H1 (cell line): ENCODE measurements around the gene NAT8L. TPM values are rescaled to one million over a fixed set of nuclear protein-coding genes. Genes with fewer than 3 reads are reported as not detected.

ENCODE experiments used
- CTCF ChIA-PET: fragments of 300-600 bp; sonication (Branson Sonifier 250); formaldehyde crosslinking; loops from one replicate; lab custom pipeline; 2021; ENCODE audit not compliant: partially characterized antibody; lab: Charles Lee
- POLR2A ChIA-PET: fragments of 300-600 bp; sonication (Branson Sonifier 250); formaldehyde crosslinking; loops from one replicate; lab custom pipeline; 2021; ENCODE audit warnings: inconsistent platforms; ENCODE audit not compliant: partially characterized antibody; lab: Charles Lee
- DNase-seq, 2 experiments: peaks; one replicate each; pipeline versions ENCODE4 v3.0.0 to v3.0.0-alpha.2; 2010 to 2022; ENCODE audit warnings: low spot score in 2 of 2, low read depth in 1 of 2, mixed read lengths in 1 of 2
- FAIRE-seq: peaks from 2 replicates; lab custom pipeline; 2011; peaks lifted over from hg19 to GRCh38; lab: Jason Lieb, UNC
- H2AFZ ChIP-seq: 2 replicates; pipeline ENCODE4 v1.8.1; 2012; ENCODE audit warnings: low read length, inconsistent platforms
- H2AK5ac ChIP-seq: 2 replicates; pipeline ENCODE4 v1.6.1; 2013; ENCODE audit warnings: low read depth, low read length
- H2BK120ac ChIP-seq: replicated peaks from 2 replicates; pipeline ENCODE3; 2013; ENCODE audit warnings: low read depth, low read length, inconsistent platforms
- H2BK12ac ChIP-seq: 2 replicates; pipeline ENCODE4 v1.6.1; 2013; ENCODE audit warnings: low read depth, low read length
- H2BK15ac ChIP-seq: 2 replicates; pipeline ENCODE4 v1.6.1; 2013; ENCODE audit warnings: low read length
- H2BK20ac ChIP-seq: 2 replicates; pipeline ENCODE4 v1.6.1; 2013; ENCODE audit warnings: low read length
- H2BK5ac ChIP-seq: 2 replicates; pipeline ENCODE4 v1.6.1; 2013; ENCODE audit warnings: low read depth, low read length
- H3K14ac ChIP-seq: 2 replicates; pipeline ENCODE4 v1.6.1; 2013; ENCODE audit warnings: inconsistent platforms; ENCODE audit not compliant: insufficient read length
- H3K18ac ChIP-seq: 2 replicates; pipeline ENCODE4 v1.6.1; 2013; ENCODE audit warnings: low read length; ENCODE audit errors: extremely low read depth
- H3K23ac ChIP-seq: 2 replicates; pipeline ENCODE4 v1.6.1; 2013; ENCODE audit warnings: inconsistent platforms; ENCODE audit not compliant: insufficient read length
- H3K23me2 ChIP-seq: 2 replicates; pipeline ENCODE4 v1.6.1; 2013; ENCODE audit warnings: low read depth, low read length
- H3K27ac ChIP-seq: 2 replicates; pipeline ENCODE4 v1.6.1; 2011; ENCODE audit warnings: low read depth, low read length, inconsistent platforms
- H3K27me3 ChIP-seq, 4 experiments: replicated peaks in 1 of 4; 1 replicate in 1 of 4; 2 replicates in 3 of 4; pipeline versions ENCODE4 v1.6.1 to v1.8.1; 2011 to 2013; ENCODE audit warnings: low read length in 3 of 4, mild to moderate bottlenecking in 3 of 4, inconsistent platforms in 2 of 4, mixed read lengths in 2 of 4, moderate library complexity in 1 of 4; ENCODE audit not compliant: control insufficient read depth in 3 of 4, insufficient read depth in 3 of 4; ENCODE audit errors: extremely low read depth in 1 of 4
- H3K36me3 ChIP-seq, 4 experiments: 2 replicates each; pipeline versions ENCODE4 v1.6.1 to v1.8.1; 2011 to 2013; ENCODE audit warnings: mild to moderate bottlenecking in 4 of 4, low read length in 3 of 4, moderate library complexity in 2 of 4, control low read depth in 1 of 4, inconsistent platforms in 1 of 4; ENCODE audit not compliant: insufficient read depth in 4 of 4, control insufficient read depth in 2 of 4
- H3K4ac ChIP-seq: replicated peaks from 2 replicates; pipeline ENCODE3; 2013; ENCODE audit warnings: low read length, low read depth, mixed read lengths, inconsistent platforms; ENCODE audit not compliant: insufficient read length
- H3K4me1 ChIP-seq, 4 experiments: replicated peaks in 1 of 4; 1 replicate in 1 of 4; 2 replicates in 3 of 4; pipeline versions ENCODE4 v1.6.1 to v1.8.1; 2011 to 2013; ENCODE audit warnings: low read length in 3 of 4, inconsistent platforms in 2 of 4, mixed read lengths in 1 of 4; ENCODE audit not compliant: insufficient read depth in 4 of 4, control insufficient read depth in 3 of 4
- H3K4me2 ChIP-seq, 2 experiments: 2 replicates each; pipeline versions ENCODE4 v1.6.1 to v1.8.1; 2011 to 2013; ENCODE audit warnings: low read depth in 2 of 2, low read length in 2 of 2, control low read depth in 1 of 2, inconsistent platforms in 1 of 2, mild to moderate bottlenecking in 1 of 2; ENCODE audit not compliant: insufficient read depth in 1 of 2
- H3K4me3 ChIP-seq, 4 experiments: fragments of 200-600, 300-600 bp in 1 of 4; sonication (generic), shearing (Covaris generic), sonication (Bioruptor Twin) in 1 of 4; 2 replicates each; pipeline versions ENCODE4 v1.5.1 to v1.8.1; 2011 to 2016; ENCODE audit warnings: low read length in 4 of 4, low read depth in 3 of 4, control low read depth in 2 of 4, inconsistent platforms in 2 of 4, mild to moderate bottlenecking in 2 of 4, mixed read lengths in 1 of 4, moderate library complexity in 1 of 4; ENCODE audit not compliant: insufficient read depth in 2 of 4; ENCODE audit errors: extremely low read depth in 1 of 4
- H3K56ac ChIP-seq: replicated peaks from 2 replicates; pipeline ENCODE3; 2013; ENCODE audit warnings: low read depth, mild to moderate bottlenecking, mixed read lengths, low read length, inconsistent platforms; ENCODE audit not compliant: insufficient read length
- H3K79me1 ChIP-seq: 2 replicates; pipeline ENCODE4 v1.6.1; 2013; ENCODE audit warnings: low read depth, low read length, control low read depth
- H3K79me2 ChIP-seq, 2 experiments: 2 replicates each; pipeline versions ENCODE4 v1.6.1 to v1.8.1; 2012 to 2013; ENCODE audit warnings: low read length in 2 of 2, mild to moderate bottlenecking in 2 of 2, inconsistent platforms in 1 of 2; ENCODE audit not compliant: insufficient read depth in 2 of 2, control insufficient read depth in 1 of 2
- H3K9ac ChIP-seq, 4 experiments: replicated peaks in 1 of 4; 1 replicate in 1 of 4; 2 replicates in 3 of 4; pipeline versions ENCODE4 v1.6.1 to v1.8.1; 2011 to 2013; ENCODE audit warnings: low read depth in 3 of 4, low read length in 3 of 4, control low read depth in 2 of 4, mild to moderate bottlenecking in 2 of 4, moderate library complexity in 2 of 4, inconsistent platforms in 1 of 4; ENCODE audit errors: extremely low read depth in 1 of 4
- H3K9me3 ChIP-seq, 2 experiments: 2 replicates each; pipeline versions ENCODE4 v1.6.1 to v1.8.1; 2012 to 2013; ENCODE audit warnings: mild to moderate bottlenecking in 2 of 2, moderate library complexity in 2 of 2, control low read depth in 1 of 2, inconsistent platforms in 1 of 2, low read depth in 1 of 2, low read length in 1 of 2, mixed read lengths in 1 of 2; ENCODE audit not compliant: insufficient read depth in 2 of 2
- H4K20me1 ChIP-seq, 2 experiments: replicated peaks in 1 of 2; 2 replicates each; pipeline versions ENCODE3 to v1.8.1; 2011 to 2013; ENCODE audit warnings: inconsistent platforms in 2 of 2, low read length in 2 of 2, mild to moderate bottlenecking in 1 of 2; ENCODE audit not compliant: insufficient read depth in 2 of 2, control insufficient read depth in 1 of 2
- H4K5ac ChIP-seq: 2 replicates; pipeline ENCODE4 v1.6.1; 2013; ENCODE audit warnings: low read length, low read depth, mixed read lengths, inconsistent platforms; ENCODE audit not compliant: insufficient read length
- H4K8ac ChIP-seq: 2 replicates; pipeline ENCODE4 v1.8.0; 2013; ENCODE audit warnings: mild to moderate bottlenecking, moderate library complexity, low read length, inconsistent platforms; ENCODE audit not compliant: insufficient read depth; ENCODE audit errors: extremely low read depth
- H4K91ac ChIP-seq: replicated peaks from 2 replicates; pipeline ENCODE3; 2013; ENCODE audit warnings: low read length, mixed read lengths, inconsistent platforms; ENCODE audit not compliant: insufficient read length
- ATF2 ChIP-seq: IDR thresholded peaks from 2 replicates; pipeline ENCODE4 v1.6.1; 2012; ENCODE audit warnings: low read length, inconsistent platforms
- ATF3 ChIP-seq: IDR thresholded peaks from 2 replicates; pipeline ENCODE4 v1.6.1; 2011; ENCODE audit warnings: low read depth, mild to moderate bottlenecking, low read length; ENCODE audit not compliant: insufficient read depth
- CBX5 ChIP-seq: fragments of 300-800, 300-1000 bp; sonication (generic); IDR thresholded peaks from 2 replicates; pipeline ENCODE4 v1.7.1; 2016; ENCODE audit warnings: antibody characterized with exemption, low read length, low read depth
- FOSL1 ChIP-seq: IDR thresholded peaks from 2 replicates; pipeline ENCODE4 v1.6.1; 2011; ENCODE audit warnings: mild to moderate bottlenecking, low read depth, low read length, moderate library complexity; ENCODE audit not compliant: insufficient read depth
- KDM4A ChIP-seq: IDR thresholded peaks from one replicate; pipeline ENCODE4 v1.7.1; 2012; ENCODE audit warnings: low read depth, mild to moderate bottlenecking, moderate library complexity, low read length, inconsistent platforms; ENCODE audit not compliant: severe bottlenecking
- POU5F1 ChIP-seq: IDR thresholded peaks from 2 replicates; pipeline ENCODE4 v1.6.1; 2011; ENCODE audit warnings: low read depth, mild to moderate bottlenecking, low read length, moderate library complexity
- SAP30 ChIP-seq: fragments of 300-600 bp; sonication (generic); IDR thresholded peaks from 2 replicates; pipeline ENCODE4 v1.7.1; 2012; ENCODE audit warnings: low read length, moderate library complexity, mild to moderate bottlenecking, inconsistent platforms; ENCODE audit not compliant: insufficient read depth, insufficient replicate concordance
- TAF7 ChIP-seq: optimal IDR thresholded peaks from 2 replicates; pipeline ENCODE3; 2011; ENCODE audit warnings: low read depth, mild to moderate bottlenecking, inconsistent platforms, low read length, moderate library complexity, borderline replicate concordance
- WGBS, 2 experiments: shearing (Covaris generic) in 1 of 2; methylation state at CpG; one replicate each; pipeline versions ENCODE4 v1.1.6 to v1.1.7; 2013 to 2015; ENCODE audit warnings: low lambda C conversion rate in 2 of 2, mixed read lengths in 2 of 2, inconsistent platforms in 1 of 2, low coverage in 1 of 2, missing lambda C conversion rate in 1 of 2; ENCODE audit not compliant: insufficient replicate concordance in 2 of 2, insufficient coverage in 1 of 2, insufficient read length in 1 of 2; ENCODE audit errors: extremely low coverage in 1 of 2, missing lambda C conversion rate in 1 of 2; 5-methylcytosine and 5-hydroxymethylcytosine counted together
- polyA plus RNA-seq, 7 experiments: library from polyadenylated mRNA; depleted of rRNA in 3 of 7; stranded (reverse) in 5 of 7; unstranded in 2 of 7; fragments of >200 nt in 5 of 7; fragments of 200-250 nt in 2 of 7; gene quantifications; 1 replicate in 5 of 7; 2 replicates in 1 of 7; 4 replicates in 1 of 7; pipeline versions ENCODE4 v1.2.1 to v1.2.3, GENCODE V29; 2011 to 2013; ENCODE audit warnings: missing spikeins in 2 of 7, mixed read lengths in 2 of 7
- total RNA-seq: library from RNA; stranded (reverse); fragmentation: NEBNext Ultra II Directional; extraction: Animal tissue kit (Norgen Biotek cat#: 25700); gene quantifications from 2 replicates; pipeline ENCODE4 v1.2.1, GENCODE V29; 2021

NAT8L gene
- total and polyA plus RNA-seq, 2 of the 8 experiments (the other 6 are each of a cell fraction or from before 2014, with no cell fraction given) = 10.8 TPM

- Histone ChIP-seq H3K79me1 (no peaks in the 10 kb centered on the region), H3K9ac (no peak overlapping the region), H4K8ac (no peak overlapping the region), H2BK12ac (no peak overlapping the region), H3K36me3 (no peaks in the 10 kb centered on the region), H3K4me2 (no peak overlapping the region), H3K18ac (no peak overlapping the region), H3K9me3 (peaks cover 0 to 8% of the 10 kb centered on the region in 2 experiments; a peak in 1 of 4 replicates), H2AFZ (no peak overlapping the region), H4K5ac (no peak overlapping the region), H4K91ac (no peak overlapping the region), H3K27me3 (peaks cover 2 to 16% (median 13%) of the 10 kb centered on the region in 4 experiments), H3K4me3 (no peak overlapping the region), H3K27ac (no peak overlapping the region), H2AK5ac (no peak overlapping the region), H2BK15ac (no peak overlapping the region), H4K20me1 (peaks cover 0 to 8% of the 10 kb centered on the region in 2 experiments), H3K14ac (no peak overlapping the region), H3K56ac (no peak overlapping the region), H3K23ac (no peak overlapping the region), H2BK20ac (no peak overlapping the region), H3K23me2 (no peaks in the 10 kb centered on the region; the same call in 1 of the 2 replicates), H3K79me2 (no peaks in the 10 kb centered on the region), H2BK120ac (no peak overlapping the region), H3K4ac (no peak overlapping the region), H2BK5ac (no peak overlapping the region), H3K4me1 (peaks cover 0 to 6% (median 4%) of the 10 kb centered on the region in 4 experiments; a peak in 5 of 7 replicates)
- POLR2A ChIA-PET = interaction anchor here (1.0 to 1.4 kb wide), 3 partner anchors 12 to 38 kb away, joined by 3 read pairs; partner anchors contain the start of gene NAT8L
- CTCF ChIA-PET = interaction anchor here (0.7 kb wide), 1 partner anchor 9 kb away, joined by 3 read pairs; no protein-coding TSS in a partner anchor
- peak in 1 of 2 experiments; percentile 35 for DNase-seq
- WGBS, 2 experiments = 92% methylated on average over 25 of the region's 25 CpGs; no CpG with 5 or more reads in 1 of the 2 experiments
- FAIRE-seq = no peak
- TF ChIP-seq KDM4A (no peak), TAF7 (no peak), POU5F1 (no peak), FOSL1 (no peak), ATF3 (no peak), CBX5 (no peak), SAP30 (no peak), ATF2 (no peak)
Measured at GRCh38 chr4:2047781-2048581, 11.1 kb upstream of the NAT8L start.
